Gastrocnemius medialis (tissue), 4 donors: ENCODE data around the gene MTURN. TPM values are rescaled to one million over a fixed set of nuclear protein-coding genes. Genes with fewer than 3 reads are reported as not detected.

Experiments used
- ATAC-seq, 2 donors: fragments of 150-250 bp; one replicate each; pipeline ENCODE4 v1.9.1; 2016
- DNase-seq, 2 donors: peaks; one replicate each; pipeline ENCODE4 v3.0.0-alpha.2; 2019
- H3K27ac ChIP-seq, 4 donors: fragments of 200-600 bp; sonication (generic); 1 replicate in 1 of 4; 2 replicates in 3 of 4; pipeline ENCODE4 v1.5.1; 2016 to 2018; ENCODE audit warnings: mild to moderate bottlenecking in 2 of 4, moderate library complexity in 1 of 4
- H3K27me3 ChIP-seq, 3 donors: fragments of 200-600 bp; sonication (generic) in 2 of 3; 1 replicate in 1 of 3; 2 replicates in 2 of 3; pipeline versions ENCODE4 v1.5.1 to v1.6.0; 2016 to 2019; ENCODE audit warnings: mild to moderate bottlenecking in 1 of 3, moderate library complexity in 1 of 3
- H3K36me3 ChIP-seq, 2 donors: fragments of 200-600 bp; sonication (generic) in 1 of 2; one replicate each; pipeline ENCODE4 v1.5.1; 2017 to 2018
- H3K4me1 ChIP-seq, 2 donors: fragments of 200-600 bp; sonication (generic) in 1 of 2; one replicate each; pipeline ENCODE4 v1.5.1; 2016 to 2017; ENCODE audit warnings: mild to moderate bottlenecking in 2 of 2
- H3K4me3 ChIP-seq, 4 donors: fragments of 200-600 bp; sonication (generic) in 3 of 4; 1 replicate in 1 of 4; 2 replicates in 3 of 4; pipeline ENCODE4 v1.5.1; 2016 to 2019; ENCODE audit warnings: mild to moderate bottlenecking in 2 of 4
- H3K9me3 ChIP-seq, 3 donors: fragments of 200-600 bp; sonication (generic) in 2 of 3; 1 replicate in 1 of 3; 2 replicates in 2 of 3; pipeline ENCODE4 v1.5.1; 2016 to 2019
- POLR2A ChIP-seq, 2 donors: fragments of 450-650 bp; IDR thresholded peaks; one replicate each; pipeline ENCODE4 v1.6.1; 2017; ENCODE audit warnings: antibody characterized with exemption in 2 of 2, mild to moderate bottlenecking in 2 of 2, moderate library complexity in 2 of 2
- in situ Hi-C, 4 donors: fragments of 200-750 bp; cut with MboI; loops; one replicate each; pipeline versions ENCODE4 v1.15.0 to v1.8.0; 2017; ENCODE audit warnings: low sequenced_read_pairs in 4 of 4
- intact Hi-C: fragments of 100-400 bp; cut with DNase I; formaldehyde crosslinking; loops from one replicate; pipeline ENCODE4 v1.15.1; 2023; ENCODE audit warnings: low total_unique reads
- total RNA-seq, 4 donors: library from RNA; depleted of rRNA; stranded (reverse); fragments of >200 nt; gene quantifications; one replicate each; pipeline versions ENCODE4 v1.1.0 to v1.2.3, GENCODE V29; 2016
- TF ChIP-seq, protein P1 (sequence below), 5 experiments: fragments of 450-650 bp in 3 of 5; fragments of 200-600 bp in 2 of 5; sonication (generic) in 2 of 5; IDR thresholded peaks in 4 of 5; conservative IDR thresholded peaks in 1 of 5; 1 replicate in 4 of 5; 2 replicates in 1 of 5; pipeline ENCODE4 v1.5.1; 2016 to 2019; ENCODE audit warnings: antibody characterized with exemption in 5 of 5, mild to moderate bottlenecking in 3 of 5, moderate library complexity in 3 of 5

The MTURN gene
- 10 to 100 TPM; 32.9 to 81.9 (median 44.7) TPM for total RNA-seq

DNA sequence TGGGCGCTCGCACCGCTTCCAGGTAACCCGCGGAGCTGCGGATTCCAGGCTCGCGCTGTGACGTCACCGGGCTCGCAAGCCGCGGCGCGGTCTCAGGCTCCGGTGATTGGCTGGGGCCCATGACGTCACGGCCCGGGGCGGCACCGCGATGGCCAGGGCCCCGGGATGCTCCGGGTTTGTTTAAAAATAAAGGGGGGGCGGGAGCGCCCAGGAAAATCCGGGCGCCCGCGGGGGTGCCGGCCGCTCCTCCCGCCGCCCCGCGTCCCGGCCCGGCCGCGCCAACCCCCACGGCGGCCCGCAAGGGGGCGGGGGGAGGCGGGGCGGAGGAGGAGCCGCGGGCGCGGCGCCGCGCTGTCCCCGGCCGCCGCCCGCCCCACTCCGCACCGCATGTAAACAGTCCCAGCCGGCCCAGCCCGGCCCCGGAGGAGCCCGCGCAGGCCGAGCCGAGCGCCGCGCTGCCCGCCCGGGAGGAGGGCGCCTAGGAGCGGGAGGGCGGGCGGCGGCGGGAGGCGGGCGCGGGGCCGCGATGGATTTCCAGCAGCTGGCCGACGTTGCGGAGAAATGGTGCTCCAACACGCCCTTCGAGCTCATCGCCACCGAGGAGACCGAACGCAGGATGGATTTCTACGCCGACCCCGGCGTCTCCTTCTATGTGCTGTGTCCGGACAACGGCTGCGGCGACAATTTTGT, at the start of gene MTURN:
TSS of gene MTURN (plus strand) at position 376 of the 690 bp plus-strand sequence. CDS start at position 527, 151 bp downstream.
- Histone ChIP-seq H3K4me1 (peaks cover 13 to 30% of the 10 kb centered on the region in 2 donors), H3K27me3 (no peaks in the 10 kb centered on the region), H3K36me3 (no peaks in the 10 kb centered on the region), H3K4me3 (peak within 1 kb of the TSS; percentile 83 to 88 (median 86)), H3K27ac (peak within 1 kb of the TSS; percentile 78 to 95 (median 88)), H3K9me3 (no peaks in the 10 kb centered on the region)
- TF ChIP-seq, protein P1, sequence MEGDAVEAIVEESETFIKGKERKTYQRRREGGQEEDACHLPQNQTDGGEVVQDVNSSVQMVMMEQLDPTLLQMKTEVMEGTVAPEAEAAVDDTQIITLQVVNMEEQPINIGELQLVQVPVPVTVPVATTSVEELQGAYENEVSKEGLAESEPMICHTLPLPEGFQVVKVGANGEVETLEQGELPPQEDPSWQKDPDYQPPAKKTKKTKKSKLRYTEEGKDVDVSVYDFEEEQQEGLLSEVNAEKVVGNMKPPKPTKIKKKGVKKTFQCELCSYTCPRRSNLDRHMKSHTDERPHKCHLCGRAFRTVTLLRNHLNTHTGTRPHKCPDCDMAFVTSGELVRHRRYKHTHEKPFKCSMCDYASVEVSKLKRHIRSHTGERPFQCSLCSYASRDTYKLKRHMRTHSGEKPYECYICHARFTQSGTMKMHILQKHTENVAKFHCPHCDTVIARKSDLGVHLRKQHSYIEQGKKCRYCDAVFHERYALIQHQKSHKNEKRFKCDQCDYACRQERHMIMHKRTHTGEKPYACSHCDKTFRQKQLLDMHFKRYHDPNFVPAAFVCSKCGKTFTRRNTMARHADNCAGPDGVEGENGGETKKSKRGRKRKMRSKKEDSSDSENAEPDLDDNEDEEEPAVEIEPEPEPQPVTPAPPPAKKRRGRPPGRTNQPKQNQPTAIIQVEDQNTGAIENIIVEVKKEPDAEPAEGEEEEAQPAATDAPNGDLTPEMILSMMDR (IDR thresholded peaks at IDR 0.05 in 4 of 5, conservative IDR thresholded peaks at IDR 0.05 in 1 of 5), result no peak
- TF ChIP-seq POLR2A (IDR thresholded peaks at IDR 0.05), result peak; percentile 59 to 70
- peak; percentile 88 to 89 for ATAC-seq
- intact Hi-C loops (loop anchor here (1.0 to 2.0 kb wide), 3 partner anchors 18 to 108 kb away; partner anchors contain the start of gene FKBP14), in situ Hi-C loops (no loop called here)
- peak; percentile 74 to 81 for DNase-seq

DNA sequence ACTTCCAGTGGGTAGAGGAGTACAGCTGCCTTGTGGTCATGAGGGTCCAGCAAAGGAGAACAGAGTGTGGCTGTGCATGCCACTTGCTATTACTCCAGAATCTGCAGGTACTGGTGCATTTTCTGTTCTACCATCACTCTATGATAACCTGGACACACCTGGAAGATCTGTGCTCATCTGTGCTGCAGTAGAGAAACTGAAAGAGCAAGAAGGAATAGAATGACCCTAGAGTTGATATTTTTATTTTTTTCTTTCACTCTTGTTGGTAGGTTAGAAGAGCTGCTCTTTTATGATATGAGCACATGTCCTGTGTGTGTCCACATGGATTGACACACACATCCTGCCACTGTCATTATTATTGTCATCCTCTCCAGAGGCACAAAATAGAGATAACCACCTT, 48.3 kb upstream of the MTURN start:
- no peak overlapping the region for H3K27ac ChIP-seq
- no peak for DNase-seq
- in situ Hi-C loops, result no loop called here
- H3K27me3 ChIP-seq, result no peaks in the 10 kb centered on the region
- H3K4me3 ChIP-seq, result no peak overlapping the region
- no peaks in the 10 kb centered on the region for H3K4me1 ChIP-seq
- intact Hi-C loops, result no loop called here
- TF ChIP-seq, protein P1 (IDR thresholded peaks at IDR 0.05 in 4 of 5, conservative IDR thresholded peaks at IDR 0.05 in 1 of 5), result no peak
- no peak for TF ChIP-seq POLR2A (IDR thresholded peaks at IDR 0.05)
- H3K9me3 ChIP-seq, result no peaks in the 10 kb centered on the region
- no peak for ATAC-seq
- H3K36me3 ChIP-seq, result no peaks in the 10 kb centered on the region

DNA sequence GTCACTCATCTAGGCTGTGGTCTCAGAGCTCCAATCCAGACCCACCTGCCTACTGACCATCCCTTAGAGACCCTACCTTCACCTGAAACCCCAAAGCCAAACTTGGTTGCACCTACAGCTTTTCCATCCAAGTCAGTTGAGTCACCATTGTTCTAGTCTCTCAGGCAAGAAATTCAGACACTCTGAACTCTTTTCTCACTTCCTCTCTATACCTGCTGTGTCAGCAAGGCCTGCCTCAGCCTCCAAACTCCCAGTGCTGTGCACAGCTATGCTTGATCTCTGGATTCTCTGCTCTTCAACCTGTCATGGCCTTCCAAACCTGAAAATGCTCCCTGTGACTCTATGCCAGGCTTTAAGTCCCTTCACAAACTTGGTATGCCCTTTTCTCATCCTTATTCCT, 47.4 kb upstream of the MTURN start:
- Histone ChIP-seq H3K27ac (no peak overlapping the region), H3K4me1 (no peaks in the 10 kb centered on the region), H3K36me3 (no peaks in the 10 kb centered on the region), H3K27me3 (no peaks in the 10 kb centered on the region), H3K4me3 (no peak overlapping the region), H3K9me3 (no peaks in the 10 kb centered on the region)
- in situ Hi-C loops, result no loop called here
- ATAC-seq (no peak), DNase-seq (no peak)
- no peak for TF ChIP-seq POLR2A (IDR thresholded peaks at IDR 0.05)
- TF ChIP-seq, protein P1 (IDR thresholded peaks at IDR 0.05 in 4 of 5, conservative IDR thresholded peaks at IDR 0.05 in 1 of 5), result no peak
- intact Hi-C loops, result no loop called here

DNA sequence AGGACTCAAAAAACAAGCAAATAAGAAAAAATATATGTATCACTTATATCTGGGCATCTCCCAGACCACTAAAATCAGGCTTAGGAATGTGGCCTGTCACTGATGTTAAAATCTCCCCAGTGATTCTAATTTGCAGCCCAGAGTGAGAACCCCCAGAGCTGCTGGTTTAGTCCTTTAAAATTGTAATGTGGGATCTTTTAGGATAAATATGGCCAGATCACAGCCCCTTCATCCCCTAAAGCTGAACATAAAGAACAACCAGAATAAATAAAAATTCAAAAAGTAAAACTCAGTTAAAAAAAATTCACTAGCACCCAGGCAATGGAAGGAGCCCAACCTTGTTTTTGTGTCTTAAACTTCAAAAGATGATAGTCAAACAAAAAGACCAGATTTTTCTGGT, 46.4 kb upstream of the MTURN start:
- H3K27ac ChIP-seq, result no peak overlapping the region
- no peaks in the 10 kb centered on the region for H3K4me1 ChIP-seq
- no peaks in the 10 kb centered on the region for H3K9me3 ChIP-seq
- DNase-seq (no peak), ATAC-seq (no peak)
- intact Hi-C loops (no loop called here), in situ Hi-C loops (no loop called here)
- H3K27me3 ChIP-seq, result no peaks in the 10 kb centered on the region
- H3K36me3 ChIP-seq, result no peaks in the 10 kb centered on the region
- no peak overlapping the region for H3K4me3 ChIP-seq
- TF ChIP-seq, protein P1 (IDR thresholded peaks at IDR 0.05 in 4 of 5, conservative IDR thresholded peaks at IDR 0.05 in 1 of 5), result no peak
- TF ChIP-seq POLR2A (IDR thresholded peaks at IDR 0.05), result no peak
